IPS-20b (cell line): ENCODE results near the gene RUSC2.
"Not testable (repeated sequence)": the region's sequence is repeated elsewhere in the genome, so short reads cannot be mapped to it uniquely, and the experiment has no call there.

Experiments
- H3K27ac ChIP-seq: one replicate; pipeline ENCODE4 v1.5.1; 2013; ENCODE audit warnings: low read length
- H3K27me3 ChIP-seq: 2 replicates; pipeline ENCODE4 v1.6.1; 2013; ENCODE audit warnings: mild to moderate bottlenecking, low read length, inconsistent platforms; ENCODE audit not compliant: insufficient read depth
- H3K36me3 ChIP-seq: 2 replicates; pipeline ENCODE4 v1.6.1; 2013; ENCODE audit warnings: low read depth, mild to moderate bottlenecking, inconsistent platforms, low read length, moderate library complexity; ENCODE audit not compliant: insufficient read depth
- H3K4me1 ChIP-seq: 2 replicates; pipeline ENCODE4 v1.6.1; 2013; ENCODE audit warnings: mild to moderate bottlenecking, control low read depth, inconsistent platforms, low read length, moderate library complexity; ENCODE audit not compliant: insufficient read depth
- H3K4me3 ChIP-seq: 2 replicates; pipeline ENCODE4 v1.5.1; 2013; ENCODE audit warnings: mild to moderate bottlenecking, low read length, inconsistent platforms
- H3K9ac ChIP-seq: 2 replicates; pipeline ENCODE4 v1.6.1; 2013; ENCODE audit warnings: low read depth, mild to moderate bottlenecking, inconsistent platforms, low read length, moderate library complexity
- H3K9me3 ChIP-seq: 2 replicates; pipeline ENCODE4 v1.6.1; 2013; ENCODE audit warnings: mild to moderate bottlenecking, low read depth, low read length, inconsistent platforms; ENCODE audit not compliant: insufficient read depth

RUSC2 gene

DNA sequence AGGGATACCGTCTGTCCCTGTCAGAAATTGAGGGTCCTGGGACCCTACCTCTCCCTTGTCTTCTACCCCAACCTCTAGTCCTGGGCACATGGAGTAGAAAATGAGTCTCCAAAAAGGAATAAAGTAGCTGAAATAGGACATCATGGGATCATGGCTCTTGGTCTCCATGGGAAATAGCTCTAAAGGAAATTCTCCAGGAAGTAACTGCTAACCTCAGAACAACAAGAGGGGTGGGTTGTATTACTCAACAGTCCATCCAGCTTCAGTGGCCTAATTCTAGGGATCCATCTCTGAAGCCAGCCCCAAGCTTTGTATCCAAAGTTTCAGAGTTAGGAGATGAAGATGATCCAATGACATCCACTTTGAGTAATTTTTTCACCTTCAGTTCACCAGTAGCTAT is 11.0 kb upstream of the RUSC2 start:
- no peak overlapping the region for H3K9ac ChIP-seq
- H3K27ac ChIP-seq = no peak overlapping the region
- H3K36me3 ChIP-seq = no peaks in the 10 kb centered on the region
- H3K4me1 ChIP-seq = no peaks in the 10 kb centered on the region
- 0 out of 2 replicates have a peak, but pooled peaks cover 9% of the 10 kb centered on the region for H3K27me3 ChIP-seq
- no peaks in the 10 kb centered on the region for H3K9me3 ChIP-seq
- H3K4me3 ChIP-seq = no peak overlapping the region

DNA sequence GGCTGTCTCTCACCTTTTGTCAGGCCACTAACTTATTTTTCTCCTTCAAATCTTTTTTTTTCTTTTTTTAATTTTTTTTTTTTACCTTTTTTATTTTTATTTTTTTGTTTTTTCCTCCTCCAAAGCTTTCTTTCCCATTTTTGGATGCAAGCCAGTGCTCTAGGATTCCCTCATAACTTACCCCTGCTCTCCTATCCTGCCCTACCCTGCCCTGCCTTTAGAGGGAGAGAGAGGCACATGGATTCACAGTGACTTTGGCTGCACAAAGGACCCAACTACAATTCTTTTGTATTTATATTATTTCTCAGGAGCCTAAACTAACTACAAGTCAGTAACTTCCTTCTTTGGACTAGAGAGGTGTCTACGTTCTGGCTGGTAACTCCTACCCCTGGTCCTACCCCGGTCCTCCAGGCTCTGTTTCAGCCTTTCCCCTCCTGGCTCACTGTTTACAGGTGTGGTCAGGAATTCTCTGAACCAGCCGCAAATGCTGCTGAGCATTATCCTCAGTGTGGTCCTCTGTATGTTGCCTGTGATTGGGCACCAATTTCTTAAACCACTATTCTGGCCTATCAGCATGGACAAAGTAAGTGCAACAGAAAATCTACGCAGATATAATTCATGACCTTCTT is 8.4 kb upstream of the RUSC2 start:
- H3K36me3 ChIP-seq = no peaks in the 10 kb centered on the region
- H3K9me3 ChIP-seq = no peaks in the 10 kb centered on the region
- H3K9ac ChIP-seq = no peak overlapping the region
- H3K4me3 ChIP-seq = no peak overlapping the region
- no peak overlapping the region for H3K27ac ChIP-seq
- no peaks in the 10 kb centered on the region for H3K4me1 ChIP-seq
- no peaks in the 10 kb centered on the region for H3K27me3 ChIP-seq

DNA sequence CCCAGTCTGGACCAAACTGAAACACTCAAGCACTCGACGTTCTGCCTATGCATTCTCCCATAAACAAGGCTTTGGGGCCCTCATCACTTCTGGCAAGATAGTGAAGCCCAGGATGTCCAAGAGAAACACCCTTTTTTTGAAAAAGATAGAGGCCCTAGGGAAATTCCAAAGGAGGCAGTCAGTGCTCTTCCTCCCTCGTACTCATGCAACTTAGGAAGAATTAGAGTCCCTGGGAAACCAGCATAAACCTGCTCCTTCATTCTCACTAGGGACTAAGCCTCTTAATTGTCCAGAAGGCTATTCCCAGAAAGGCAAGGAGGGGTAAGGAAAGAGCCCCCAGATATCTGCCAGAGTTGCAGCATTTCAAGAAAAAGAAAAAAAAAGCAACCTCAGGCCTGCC is 7.8 kb upstream of the RUSC2 start:
- H3K4me1 ChIP-seq = no peaks in the 10 kb centered on the region
- H3K27me3 ChIP-seq = no peaks in the 10 kb centered on the region
- H3K9ac ChIP-seq = no peak overlapping the region
- H3K36me3 ChIP-seq = no peaks in the 10 kb centered on the region
- H3K9me3 ChIP-seq = no peaks in the 10 kb centered on the region
- no peak overlapping the region for H3K4me3 ChIP-seq
- no peak overlapping the region for H3K27ac ChIP-seq

DNA sequence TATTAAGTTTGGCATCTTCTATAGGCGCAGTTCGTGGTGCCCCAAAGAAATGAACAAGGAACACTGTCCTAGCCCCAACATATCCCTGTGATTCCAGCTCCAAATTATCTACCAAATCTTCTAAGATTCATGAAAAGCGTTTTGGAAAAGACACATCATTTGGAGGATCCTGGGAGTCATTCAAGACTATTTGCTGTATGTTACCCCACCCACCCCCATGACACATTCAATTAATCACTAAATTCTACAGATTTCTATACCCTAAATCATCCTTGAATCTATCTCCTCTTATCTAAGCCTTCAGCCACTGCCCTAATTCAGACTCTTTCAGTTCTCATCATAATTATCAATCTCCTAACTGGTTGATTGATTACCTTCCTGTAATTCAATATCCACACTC is 5.5 kb upstream of the RUSC2 start:
- no peak overlapping the region for H3K9ac ChIP-seq
- H3K36me3 ChIP-seq = no peaks in the 10 kb centered on the region
- H3K4me1 ChIP-seq = peaks cover 10% of the 10 kb centered on the region; the same call in 1 of the 2 replicates
- H3K27me3 ChIP-seq = no peaks in the 10 kb centered on the region
- H3K9me3 ChIP-seq = no peaks in the 10 kb centered on the region
- H3K27ac ChIP-seq = no peak overlapping the region
- H3K4me3 ChIP-seq = no peak overlapping the region

DNA sequence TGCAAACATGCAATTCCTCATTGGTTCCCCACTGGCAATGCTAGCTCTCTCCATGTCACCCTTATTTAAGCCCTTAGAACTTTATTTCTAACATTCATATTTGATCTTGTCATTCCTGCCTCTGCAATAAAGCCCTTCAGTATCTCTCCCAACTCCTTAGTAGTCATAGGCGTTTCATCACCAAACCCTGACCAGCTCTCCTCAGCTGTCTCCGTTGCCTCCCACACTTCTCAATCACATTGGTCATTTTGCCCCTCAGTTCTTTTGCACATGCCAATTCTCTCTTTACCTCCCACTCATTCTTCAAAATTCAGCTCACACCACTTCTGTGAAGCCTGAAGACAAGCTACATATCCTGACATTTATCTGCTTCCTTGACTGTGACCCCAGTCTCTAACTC is 2.8 kb upstream of the RUSC2 start:
- H3K9me3 ChIP-seq = no peaks in the 10 kb centered on the region
- H3K4me3 ChIP-seq = no peak overlapping the region
- no peaks in the 10 kb centered on the region for H3K36me3 ChIP-seq
- no peak overlapping the region for H3K27ac ChIP-seq
- H3K9ac ChIP-seq = no peak overlapping the region
- H3K27me3 ChIP-seq = peaks cover 11% of the 10 kb centered on the region; the same call in 1 of the 2 replicates
- peaks cover 21% of the 10 kb centered on the region for H3K4me1 ChIP-seq

DNA sequence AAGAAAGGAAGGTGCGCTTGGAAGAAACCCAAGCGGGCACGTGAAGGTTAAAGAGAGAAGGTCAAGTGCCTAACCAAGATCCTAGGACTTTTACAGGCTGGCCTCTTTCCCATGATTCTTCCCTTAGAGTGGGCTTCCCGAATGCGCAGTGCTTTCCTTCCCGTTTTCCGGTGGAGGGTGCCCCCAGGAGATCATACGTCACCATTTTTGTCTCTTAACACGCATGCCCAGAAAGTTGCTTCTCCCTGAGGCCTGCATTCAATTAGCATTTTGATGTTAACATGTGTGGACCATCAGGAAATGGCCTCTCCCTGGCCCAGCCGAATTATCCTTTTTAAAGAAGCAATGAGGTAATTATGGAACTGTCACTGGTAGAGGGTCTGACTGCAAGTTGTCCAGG is 1.9 kb upstream of the RUSC2 start:
- H3K27ac ChIP-seq = no peak overlapping the region
- H3K9me3 ChIP-seq = no peaks in the 10 kb centered on the region
- H3K4me1 ChIP-seq = peaks cover 21% of the 10 kb centered on the region
- peaks cover 11% of the 10 kb centered on the region; the same call in 1 of the 2 replicates for H3K27me3 ChIP-seq
- no peaks in the 10 kb centered on the region for H3K36me3 ChIP-seq
- H3K4me3 ChIP-seq = no peak overlapping the region
- no peak overlapping the region for H3K9ac ChIP-seq

DNA sequence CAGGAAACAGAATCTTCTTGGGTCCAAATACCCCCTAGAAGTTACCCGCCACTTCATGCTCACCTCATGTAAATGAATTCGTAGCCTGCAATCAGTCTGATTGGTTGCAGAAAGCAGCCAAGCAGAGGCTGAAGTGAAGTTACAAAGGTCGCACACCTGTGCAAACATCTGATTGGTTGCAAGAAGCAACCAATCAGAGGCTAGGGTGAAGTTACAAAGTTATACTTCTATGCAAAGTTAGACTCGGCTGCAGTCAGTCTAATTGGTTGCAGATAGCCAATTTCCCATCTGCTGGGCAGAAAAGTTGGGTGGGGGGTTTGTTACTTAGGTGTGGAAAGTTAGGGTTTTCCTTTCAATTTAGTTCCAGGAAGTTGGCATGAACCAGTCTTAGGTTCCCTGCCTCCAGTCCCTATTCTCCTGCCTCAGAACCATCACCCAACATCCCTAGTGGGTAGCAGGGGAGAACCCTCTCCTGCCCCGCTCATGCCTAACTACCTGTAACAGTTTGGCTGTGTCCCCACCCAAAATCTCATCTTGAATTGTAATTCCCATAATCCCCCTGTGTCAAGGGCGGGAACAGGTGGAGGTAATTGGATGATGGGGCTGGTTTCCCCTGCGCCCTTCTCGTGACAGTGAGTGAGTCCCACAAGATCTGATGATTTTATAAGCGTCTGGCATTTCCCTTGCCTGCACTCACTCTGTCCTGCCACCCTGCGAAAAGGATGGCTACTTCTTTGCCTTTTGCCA is 1.2 kb upstream of the RUSC2 start:
- H3K9ac ChIP-seq = peak overlapping the region; percentile 90; the same call in 1 of the 2 replicates
- peak overlapping the region; percentile 90 for H3K4me3 ChIP-seq
- peak overlapping the region; percentile 68 for H3K27ac ChIP-seq
- H3K27me3 ChIP-seq = peaks cover 11% of the 10 kb centered on the region; the same call in 1 of the 2 replicates
- no peaks in the 10 kb centered on the region for H3K36me3 ChIP-seq
- H3K9me3 ChIP-seq = no peaks in the 10 kb centered on the region
- peaks cover 21% of the 10 kb centered on the region for H3K4me1 ChIP-seq

DNA sequence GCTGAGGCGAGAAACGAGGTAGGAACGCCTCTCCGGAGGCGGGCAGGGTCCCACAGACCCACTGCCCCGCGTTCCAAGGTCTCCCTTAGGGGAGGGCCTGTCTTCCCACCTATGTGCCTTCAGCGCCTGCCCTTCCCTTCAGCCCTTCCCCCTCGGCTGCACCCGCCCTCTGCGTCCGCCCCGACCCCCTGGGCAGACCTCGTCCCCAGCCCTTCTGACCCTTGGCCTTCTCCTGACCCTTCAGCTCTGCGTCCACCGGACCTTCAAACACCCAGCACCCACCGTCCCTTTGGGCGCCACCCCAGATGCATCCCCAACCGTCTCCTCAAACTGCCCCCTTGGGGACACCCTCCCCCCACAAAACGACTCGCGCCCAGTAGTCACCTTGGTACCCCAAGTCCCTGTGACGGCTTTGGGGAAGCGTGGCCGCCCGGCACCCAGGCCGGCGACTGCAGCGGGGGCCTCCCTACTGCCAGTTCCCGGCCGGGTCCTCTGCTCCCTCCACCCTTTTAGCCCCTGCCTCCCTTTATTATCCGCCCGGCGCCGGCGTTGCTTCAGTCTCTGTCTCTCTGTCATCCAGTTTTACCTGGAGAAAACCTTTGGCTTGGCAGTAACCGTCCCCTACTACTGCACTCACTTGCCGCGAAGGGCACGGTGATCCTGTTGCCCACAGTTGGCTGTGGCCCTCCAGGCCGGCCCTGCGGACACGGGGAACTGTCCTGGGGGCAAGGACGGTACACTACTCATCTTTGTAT is 421 bp downstream of the RUSC2 start:
- Histone ChIP-seq H3K9me3 (no peaks in the 10 kb centered on the region), H3K4me3 (peak overlapping the region; percentile 90), H3K27me3 (peaks cover 11% of the 10 kb centered on the region; the same call in 1 of the 2 replicates), H3K4me1 (peaks cover 21% of the 10 kb centered on the region), H3K27ac (no peak overlapping the region), H3K9ac (peak overlapping the region; percentile 57; the same call in 1 of the 2 replicates), H3K36me3 (no peaks in the 10 kb centered on the region)

DNA sequence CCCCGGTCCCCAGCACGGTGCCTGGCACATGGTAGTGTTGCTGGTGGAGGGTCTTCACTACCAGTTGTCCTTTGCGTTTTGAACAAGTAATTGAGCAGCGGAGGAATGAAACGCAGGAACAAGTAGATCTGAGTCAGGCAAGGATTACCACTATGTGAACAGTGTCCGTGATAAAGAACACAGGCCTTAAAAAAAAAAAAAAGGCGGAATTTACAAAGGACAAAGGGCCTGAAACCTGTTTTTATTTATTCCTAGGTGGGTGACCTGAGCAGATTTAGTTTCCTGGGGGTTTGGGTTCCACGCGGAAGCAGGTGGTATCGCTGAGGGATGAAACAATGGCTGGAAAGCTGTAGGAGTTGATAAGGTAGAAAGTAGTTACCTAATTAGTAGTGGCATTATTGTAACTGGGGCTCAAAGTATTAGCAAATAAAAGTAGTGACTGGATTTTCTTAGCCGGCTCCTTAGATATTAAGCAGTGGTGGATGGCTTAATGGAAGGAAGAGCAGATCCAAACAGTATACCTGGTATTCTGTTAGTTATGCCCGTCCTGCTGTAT is 1.1 kb downstream of the RUSC2 start:
- H3K9me3 ChIP-seq = no peaks in the 10 kb centered on the region
- H3K27me3 ChIP-seq = peaks cover 11% of the 10 kb centered on the region; the same call in 1 of the 2 replicates
- peak overlapping the region; percentile 90 for H3K4me3 ChIP-seq
- H3K36me3 ChIP-seq = no peaks in the 10 kb centered on the region
- H3K9ac ChIP-seq = peak overlapping the region; percentile 57; the same call in 1 of the 2 replicates
- peaks cover 21% of the 10 kb centered on the region for H3K4me1 ChIP-seq
- no peak overlapping the region for H3K27ac ChIP-seq

DNA sequence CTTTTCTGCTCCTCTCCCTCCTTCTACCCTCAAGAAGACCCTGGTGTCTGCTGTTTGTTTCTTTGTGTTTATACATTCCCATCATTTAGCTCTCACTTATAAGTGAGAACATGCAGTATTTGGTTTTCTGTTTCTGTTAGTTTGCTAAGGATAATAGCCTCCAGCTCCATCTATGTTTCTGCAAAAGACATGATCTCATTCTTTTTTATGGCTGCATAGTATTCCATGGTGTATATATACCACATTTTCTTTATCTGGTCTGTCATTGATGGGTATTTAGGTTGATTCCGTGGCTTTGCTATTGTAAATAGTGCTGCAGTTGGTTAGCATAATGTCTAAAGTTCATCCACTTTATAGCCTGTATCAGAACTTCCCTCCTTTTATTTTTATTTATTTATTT is 3.2 kb downstream of the RUSC2 start:
- not testable (repeated sequence) for H3K27ac ChIP-seq, H3K4me3 ChIP-seq, H3K9ac ChIP-seq, H3K36me3 ChIP-seq, H3K9me3 ChIP-seq
- Histone ChIP-seq H3K4me1 (peaks cover 20% of the 10 kb centered on the region), H3K27me3 (peaks cover 11% of the 10 kb centered on the region; the same call in 1 of the 2 replicates)

DNA sequence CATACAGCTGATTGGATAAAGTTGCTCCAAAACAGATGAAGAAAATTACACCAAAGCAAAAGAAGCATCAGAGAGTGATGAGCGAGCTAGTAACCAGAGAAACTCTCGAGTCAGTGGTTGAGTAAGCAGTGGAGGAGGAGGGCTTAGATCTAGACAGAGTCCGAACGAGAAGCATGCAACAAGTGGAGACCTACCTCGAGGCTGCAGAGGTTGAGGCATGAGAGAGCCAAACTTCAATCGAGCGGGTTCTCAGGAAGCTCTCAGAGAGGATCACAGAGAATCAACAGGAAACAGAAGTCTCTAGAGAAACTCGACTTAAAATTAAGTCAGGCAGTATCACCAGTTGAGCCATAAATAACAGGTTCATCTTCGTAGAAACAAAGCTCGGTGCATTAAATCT is 6.1 kb downstream of the RUSC2 start:
- H3K4me3 ChIP-seq = no peak overlapping the region
- no peaks in the 10 kb centered on the region; the same call in 1 of the 2 replicates for H3K9me3 ChIP-seq
- peaks cover 7% of the 10 kb centered on the region; the same call in 1 of the 2 replicates for H3K27me3 ChIP-seq
- no peak overlapping the region for H3K9ac ChIP-seq
- peaks cover 8% of the 10 kb centered on the region for H3K4me1 ChIP-seq
- no peak overlapping the region for H3K27ac ChIP-seq
- H3K36me3 ChIP-seq = no peaks in the 10 kb centered on the region
